ENCODE data around the gene PRRC1. TPM values are rescaled to one million over a fixed set of nuclear protein-coding genes. Genes with fewer than 3 reads are reported as not detected.

PRRC1 gene
- total and polyA plus RNA-seq, 4 donors = 19.6 to 44.1 (median 25.6) TPM

GRCh38 chr5:127596501-127596900 is 79.1 kb downstream of the PRRC1 start:
- H3K9ac ChIP-seq (ENCODE audit: low read depth in 1 of 2, low read length in 2 of 2) = no peak overlapping the region
- H3K4me1 ChIP-seq (ENCODE audit: control insufficient read depth in 4 of 4, insufficient read depth in 4 of 4, low read length in 3 of 4) = no peaks in the 10 kb centered on the region
- no peak overlapping the region for H3K4me3 ChIP-seq (ENCODE audit: low read depth in 1 of 3, low read length in 3 of 3)
- no peak overlapping the region for H3K27ac ChIP-seq (ENCODE audit: low read depth in 1 of 2, low read length in 2 of 2)
- H3K36me3 ChIP-seq (ENCODE audit: control insufficient read depth in 4 of 4, insufficient read depth in 3 of 4, low read depth in 1 of 4, low read length in 3 of 4) = no peaks in the 10 kb centered on the region
- no peaks in the 10 kb centered on the region for H3K27me3 ChIP-seq (ENCODE audit: control insufficient read depth in 4 of 4, insufficient read depth in 4 of 4, low read length in 3 of 4)
- H3K9me3 ChIP-seq (ENCODE audit: control insufficient read depth in 4 of 4, low read length in 3 of 4) = no peaks in the 10 kb centered on the region
- WGBS = 81% methylated on average over 3 of the region's 3 CpGs
- TF ChIP-seq EGR1 (IDR thresholded peaks at IDR 0.05; ENCODE audit: low read depth in 2 of 2) (no peak), HNF4A (conservative IDR thresholded peaks at IDR 0.05) (no peak), ATF3 (IDR thresholded peaks at IDR 0.05) (no peak), SP1 (IDR thresholded peaks at IDR 0.05) (no peak), NR2F2 (IDR thresholded peaks at IDR 0.05) (no peak), TAF1 (conservative IDR thresholded peaks at IDR 0.05) (no peak), FOXA2 (IDR thresholded peaks at IDR 0.05) (no peak), FOXA1 (IDR thresholded peaks at IDR 0.05) (no peak)
- TF ChIP-seq, protein P1, sequence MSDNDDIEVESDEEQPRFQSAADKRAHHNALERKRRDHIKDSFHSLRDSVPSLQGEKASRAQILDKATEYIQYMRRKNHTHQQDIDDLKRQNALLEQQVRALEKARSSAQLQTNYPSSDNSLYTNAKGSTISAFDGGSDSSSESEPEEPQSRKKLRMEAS (IDR thresholded peaks at IDR 0.05) = no peak
- TF ChIP-seq, protein P2, sequence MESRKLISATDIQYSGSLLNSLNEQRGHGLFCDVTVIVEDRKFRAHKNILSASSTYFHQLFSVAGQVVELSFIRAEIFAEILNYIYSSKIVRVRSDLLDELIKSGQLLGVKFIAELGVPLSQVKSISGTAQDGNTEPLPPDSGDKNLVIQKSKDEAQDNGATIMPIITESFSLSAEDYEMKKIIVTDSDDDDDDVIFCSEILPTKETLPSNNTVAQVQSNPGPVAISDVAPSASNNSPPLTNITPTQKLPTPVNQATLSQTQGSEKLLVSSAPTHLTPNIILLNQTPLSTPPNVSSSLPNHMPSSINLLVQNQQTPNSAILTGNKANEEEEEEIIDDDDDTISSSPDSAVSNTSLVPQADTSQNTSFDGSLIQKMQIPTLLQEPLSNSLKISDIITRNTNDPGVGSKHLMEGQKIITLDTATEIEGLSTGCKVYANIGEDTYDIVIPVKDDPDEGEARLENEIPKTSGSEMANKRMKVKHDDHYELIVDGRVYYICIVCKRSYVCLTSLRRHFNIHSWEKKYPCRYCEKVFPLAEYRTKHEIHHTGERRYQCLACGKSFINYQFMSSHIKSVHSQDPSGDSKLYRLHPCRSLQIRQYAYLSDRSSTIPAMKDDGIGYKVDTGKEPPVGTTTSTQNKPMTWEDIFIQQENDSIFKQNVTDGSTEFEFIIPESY (IDR thresholded peaks at IDR 0.05) = no peak
- TF ChIP-seq, protein P3, sequence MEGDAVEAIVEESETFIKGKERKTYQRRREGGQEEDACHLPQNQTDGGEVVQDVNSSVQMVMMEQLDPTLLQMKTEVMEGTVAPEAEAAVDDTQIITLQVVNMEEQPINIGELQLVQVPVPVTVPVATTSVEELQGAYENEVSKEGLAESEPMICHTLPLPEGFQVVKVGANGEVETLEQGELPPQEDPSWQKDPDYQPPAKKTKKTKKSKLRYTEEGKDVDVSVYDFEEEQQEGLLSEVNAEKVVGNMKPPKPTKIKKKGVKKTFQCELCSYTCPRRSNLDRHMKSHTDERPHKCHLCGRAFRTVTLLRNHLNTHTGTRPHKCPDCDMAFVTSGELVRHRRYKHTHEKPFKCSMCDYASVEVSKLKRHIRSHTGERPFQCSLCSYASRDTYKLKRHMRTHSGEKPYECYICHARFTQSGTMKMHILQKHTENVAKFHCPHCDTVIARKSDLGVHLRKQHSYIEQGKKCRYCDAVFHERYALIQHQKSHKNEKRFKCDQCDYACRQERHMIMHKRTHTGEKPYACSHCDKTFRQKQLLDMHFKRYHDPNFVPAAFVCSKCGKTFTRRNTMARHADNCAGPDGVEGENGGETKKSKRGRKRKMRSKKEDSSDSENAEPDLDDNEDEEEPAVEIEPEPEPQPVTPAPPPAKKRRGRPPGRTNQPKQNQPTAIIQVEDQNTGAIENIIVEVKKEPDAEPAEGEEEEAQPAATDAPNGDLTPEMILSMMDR (IDR thresholded peaks at IDR 0.05; ENCODE audit: low read depth, low read length, missing input control) = no peak
- DNase-seq (ENCODE audit: low spot score) = no peak

GRCh38 chr5:127599320-127599719 is 81.9 kb downstream of the PRRC1 start:
- peaks cover 0 to 5% (median 0%) of the 10 kb centered on the region in 4 donors for H3K27me3 ChIP-seq (ENCODE audit: control insufficient read depth in 4 of 4, insufficient read depth in 4 of 4, low read length in 3 of 4)
- H3K27ac ChIP-seq (ENCODE audit: low read depth in 1 of 2, low read length in 2 of 2) = no peak overlapping the region
- no peak for DNase-seq (ENCODE audit: low spot score)
- no peaks in the 10 kb centered on the region for H3K36me3 ChIP-seq (ENCODE audit: control insufficient read depth in 4 of 4, insufficient read depth in 3 of 4, low read depth in 1 of 4, low read length in 3 of 4)
- H3K4me1 ChIP-seq (ENCODE audit: control insufficient read depth in 4 of 4, insufficient read depth in 4 of 4, low read length in 3 of 4) = no peaks in the 10 kb centered on the region
- no peak overlapping the region for H3K9ac ChIP-seq (ENCODE audit: low read depth in 1 of 2, low read length in 2 of 2)
- H3K4me3 ChIP-seq (ENCODE audit: low read depth in 1 of 3, low read length in 3 of 3) = no peak overlapping the region
- no peak for TF ChIP-seq JUND (IDR thresholded peaks at IDR 0.05)
- no peak for TF ChIP-seq YY1 (IDR thresholded peaks at IDR 0.05)
- no peak for TF ChIP-seq FOXA2 (IDR thresholded peaks at IDR 0.05)
- TF ChIP-seq NR2F2 (IDR thresholded peaks at IDR 0.05) = no peak
- TF ChIP-seq, protein P1 (IDR thresholded peaks at IDR 0.05) = no peak
- no peak for TF ChIP-seq RAD21 (IDR thresholded peaks at IDR 0.05)
- no peak for TF ChIP-seq EGR1 (IDR thresholded peaks at IDR 0.05; ENCODE audit: low read depth in 2 of 2)
- TF ChIP-seq TAF1 (conservative IDR thresholded peaks at IDR 0.05) = no peak
- TF ChIP-seq HNF4A (conservative IDR thresholded peaks at IDR 0.05) = no peak
- no peaks in the 10 kb centered on the region for H3K9me3 ChIP-seq (ENCODE audit: control insufficient read depth in 4 of 4, low read length in 3 of 4)
- 79% methylated on average over 3 of the region's 3 CpGs for WGBS

DNA sequence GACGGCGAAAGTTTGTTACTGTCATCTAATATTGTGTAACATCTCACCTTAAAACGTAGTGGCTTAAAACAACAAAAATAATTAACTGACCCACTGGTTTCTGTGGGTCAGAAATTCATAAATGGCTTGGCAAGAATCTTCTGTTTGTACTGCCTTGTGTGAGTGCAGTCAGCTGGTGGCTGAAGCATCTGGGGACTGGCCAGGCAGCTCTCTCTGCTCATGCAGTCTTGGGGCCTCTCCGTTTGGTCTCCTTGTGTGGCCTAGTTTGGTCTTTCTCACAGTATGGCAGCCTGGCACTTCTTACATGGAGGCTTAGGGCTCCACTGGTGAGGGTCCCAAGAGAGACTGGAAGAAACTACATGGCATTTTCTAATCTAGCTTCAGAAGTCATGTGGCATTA is 82.4 kb downstream of the PRRC1 start:
- no peak overlapping the region for H3K4me3 ChIP-seq (ENCODE audit: low read depth in 1 of 3, low read length in 3 of 3)
- H3K9me3 ChIP-seq (ENCODE audit: control insufficient read depth in 4 of 4, low read length in 3 of 4) = no peaks in the 10 kb centered on the region
- peaks cover 0 to 5% (median 0%) of the 10 kb centered on the region in 4 donors for H3K27me3 ChIP-seq (ENCODE audit: control insufficient read depth in 4 of 4, insufficient read depth in 4 of 4, low read length in 3 of 4)
- WGBS = 82% methylated on average over 4 of the region's 4 CpGs
- H3K36me3 ChIP-seq (ENCODE audit: control insufficient read depth in 4 of 4, insufficient read depth in 3 of 4, low read depth in 1 of 4, low read length in 3 of 4) = no peaks in the 10 kb centered on the region
- TF ChIP-seq, protein P3 (IDR thresholded peaks at IDR 0.05; ENCODE audit: low read depth, low read length, missing input control) = no peak
- TF ChIP-seq JUND (IDR thresholded peaks at IDR 0.05) = no peak
- no peak for TF ChIP-seq FOXA1 (IDR thresholded peaks at IDR 0.05)
- no peak for TF ChIP-seq NR2F2 (IDR thresholded peaks at IDR 0.05)
- TF ChIP-seq GABPA (IDR thresholded peaks at IDR 0.05 in 1 of 2, conservative IDR thresholded peaks at IDR 0.05 in 1 of 2) = no peak
- no peaks in the 10 kb centered on the region for H3K4me1 ChIP-seq (ENCODE audit: control insufficient read depth in 4 of 4, insufficient read depth in 4 of 4, low read length in 3 of 4)
- DNase-seq (ENCODE audit: low spot score) = no peak
- H3K27ac ChIP-seq (ENCODE audit: low read depth in 1 of 2, low read length in 2 of 2) = no peak overlapping the region
- no peak overlapping the region for H3K9ac ChIP-seq (ENCODE audit: low read depth in 1 of 2, low read length in 2 of 2)

Measured in liver (tissue), 9 donors.